NCI-H187 treated with DMSO at 0.1 percent for 48 hours (cell line): Measurements from ENCODE around the gene MEIS2.

Experiments
- DNase-seq: peaks from one replicate; lab custom pipeline; 2025; lab: John Stamatoyannopoulos, UW

MEIS2 gene

DNA sequence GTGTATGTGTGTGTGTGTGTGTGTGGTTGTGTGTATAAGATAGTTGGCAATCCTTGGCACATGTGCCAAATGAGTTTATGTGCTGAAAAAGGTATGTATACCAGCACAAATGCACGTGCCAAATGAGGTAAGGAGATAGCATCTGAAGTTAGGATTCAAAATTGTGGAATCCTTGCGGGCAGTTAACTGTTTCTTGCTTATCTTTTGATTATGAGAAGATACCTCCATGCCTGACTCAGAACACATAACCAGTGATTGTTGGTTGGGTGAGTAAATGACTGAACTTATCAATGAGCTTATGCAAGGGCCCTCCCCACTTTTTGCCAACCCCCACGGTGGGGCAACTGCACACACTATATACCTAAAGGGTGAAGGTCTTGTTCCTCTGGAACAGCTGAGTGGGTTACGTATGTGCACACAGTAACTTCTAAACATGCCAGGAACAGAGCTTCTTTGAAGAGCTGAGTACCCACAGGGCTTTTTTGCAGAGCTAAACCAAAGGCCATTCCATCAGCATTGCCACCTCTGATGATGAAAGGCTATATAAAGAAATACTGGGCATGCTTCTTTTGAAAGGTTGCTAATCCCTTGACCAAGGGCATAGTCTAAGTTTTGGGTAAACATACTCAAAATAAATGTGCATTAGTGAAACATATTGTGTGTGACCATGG lies 60.1 kb downstream of the MEIS2 start:
- DNase-seq, result no peak

DNA sequence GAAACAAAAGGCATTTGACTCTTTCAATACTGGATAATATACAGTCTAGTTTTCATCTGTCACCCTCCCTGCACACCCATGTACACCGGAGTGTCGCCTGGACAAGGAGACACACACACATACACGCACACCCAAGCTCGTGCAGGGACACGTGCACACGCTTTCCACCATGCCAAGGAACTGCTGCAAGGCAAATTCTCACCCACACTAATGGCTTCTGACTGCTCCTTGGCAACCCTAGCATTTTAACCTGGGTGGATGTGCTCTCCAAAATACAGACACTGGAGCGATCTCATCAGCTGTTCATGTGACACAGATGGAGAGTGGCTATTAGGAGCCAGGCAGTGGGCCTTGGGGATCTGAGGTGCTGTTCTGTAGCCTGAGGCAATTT lies 61.6 kb downstream of the MEIS2 start:
- DNase-seq, result no peak

DNA sequence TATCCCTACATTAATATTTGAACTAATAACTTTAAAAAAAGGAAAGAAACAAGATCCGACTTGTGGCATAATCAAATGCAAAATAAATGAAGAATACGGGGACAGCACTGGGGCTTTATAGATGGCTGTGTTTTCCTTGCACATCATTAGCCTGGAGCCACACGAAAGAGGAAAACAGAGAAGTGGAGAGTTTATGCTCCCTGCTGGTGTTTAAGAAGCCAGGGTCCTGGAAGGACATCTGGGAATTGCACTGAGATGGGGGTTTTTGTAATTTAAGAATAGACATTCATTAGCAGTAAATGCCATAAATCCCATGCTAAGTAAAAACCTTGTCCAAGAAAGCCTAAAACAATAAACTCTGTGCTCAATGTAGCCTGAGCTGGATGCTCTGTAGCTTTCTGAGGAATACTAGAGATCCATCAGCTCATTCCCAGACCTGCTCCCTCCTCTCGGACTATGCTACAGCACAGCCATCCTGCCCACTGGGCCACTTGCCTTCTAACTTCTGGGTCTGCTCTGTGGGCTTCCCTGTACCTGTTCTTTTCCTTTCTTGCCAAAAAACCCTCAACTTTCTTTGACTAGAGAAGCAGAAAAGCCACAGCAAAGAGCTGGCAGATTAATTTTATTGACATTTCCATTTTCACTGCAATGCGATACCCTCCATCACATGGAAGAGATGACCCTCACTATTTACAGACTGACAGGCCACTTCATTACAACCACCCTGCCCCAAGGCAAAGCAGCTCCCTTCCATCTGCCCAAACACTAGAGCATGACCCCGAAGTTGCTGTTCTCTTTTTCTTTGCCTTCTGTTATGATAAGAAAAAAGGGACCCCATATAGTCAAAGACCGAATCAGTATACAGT lies 62.3 kb downstream of the MEIS2 start:
- DNase-seq, result no peak

GRCh38 chr15:37037071-37037655 lies 63.2 kb downstream of the MEIS2 start:
- DNase-seq, result no peak

GRCh38 chr15:37034835-37035748 lies 65.3 kb downstream of the MEIS2 start:
- DNase-seq, result no peak

GRCh38 chr15:37034392-37034791 lies 66.0 kb downstream of the MEIS2 start:
- no peak for DNase-seq

DNA sequence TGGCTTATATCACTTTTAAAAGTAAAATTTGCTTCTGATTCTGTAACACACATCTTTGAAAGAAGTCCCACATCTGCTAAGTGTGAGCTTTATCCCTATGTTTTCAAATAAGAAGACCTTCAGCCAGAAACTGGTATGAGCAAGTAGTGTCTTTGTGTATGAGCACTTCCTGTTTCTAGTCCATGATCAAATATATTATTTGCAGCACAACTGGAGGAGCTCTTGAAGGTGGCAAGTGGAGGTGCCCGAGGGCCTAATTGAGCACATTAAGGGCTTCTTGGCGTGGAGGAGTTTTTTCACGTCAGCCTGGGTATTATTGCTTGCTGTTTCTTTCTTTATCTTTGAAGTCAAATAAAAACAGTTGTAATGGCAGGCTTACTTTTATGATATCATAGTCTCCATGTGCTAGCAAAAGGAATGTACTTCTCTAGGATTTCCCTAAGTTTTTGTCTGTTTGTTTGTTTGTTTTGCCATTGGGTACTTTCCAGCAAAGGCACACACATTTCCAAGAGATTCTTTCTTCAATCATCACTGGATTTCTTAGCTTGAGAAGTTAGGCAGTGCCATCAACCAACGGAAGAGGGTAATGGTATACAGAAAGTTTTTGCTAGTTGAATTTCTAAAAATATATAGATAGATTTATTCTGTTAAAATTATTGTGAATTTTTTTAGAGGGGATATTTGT lies 68.1 kb downstream of the MEIS2 start:
- DNase-seq, result no peak

GRCh38 chr15:37031198-37031597 lies 69.2 kb downstream of the MEIS2 start:
- no peak for DNase-seq

DNA sequence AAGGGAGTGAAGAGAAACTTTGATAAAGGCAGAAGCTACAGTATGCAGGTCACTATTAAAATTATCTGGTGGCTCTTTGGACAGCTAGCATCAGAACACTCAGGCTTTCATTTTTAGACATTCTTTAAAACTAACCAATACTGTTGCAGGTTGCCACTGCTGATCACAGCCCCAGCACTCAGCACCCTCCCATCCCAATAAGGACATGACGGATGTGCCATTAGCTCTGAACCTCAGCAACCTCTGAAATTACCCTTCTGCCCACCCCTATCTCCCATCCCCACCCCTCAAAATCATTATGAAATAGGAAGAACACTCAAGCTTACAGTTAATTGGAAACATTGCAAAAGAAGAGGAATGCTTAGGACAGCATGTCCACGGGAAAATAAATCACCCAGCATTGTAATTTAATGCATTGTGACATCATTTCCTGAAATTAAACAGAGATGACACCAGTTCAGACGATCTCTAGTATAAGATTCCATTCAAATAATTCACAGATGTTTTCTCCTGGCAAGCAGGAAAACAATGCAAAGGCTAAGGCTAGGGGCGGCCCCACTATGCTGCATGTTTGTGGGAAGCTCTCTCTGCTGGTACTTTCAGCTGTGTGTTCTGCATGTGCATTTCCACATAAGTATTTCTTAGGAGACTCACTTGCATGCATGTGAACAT lies 71.6 kb downstream of the MEIS2 start:
- no peak for DNase-seq

DNA sequence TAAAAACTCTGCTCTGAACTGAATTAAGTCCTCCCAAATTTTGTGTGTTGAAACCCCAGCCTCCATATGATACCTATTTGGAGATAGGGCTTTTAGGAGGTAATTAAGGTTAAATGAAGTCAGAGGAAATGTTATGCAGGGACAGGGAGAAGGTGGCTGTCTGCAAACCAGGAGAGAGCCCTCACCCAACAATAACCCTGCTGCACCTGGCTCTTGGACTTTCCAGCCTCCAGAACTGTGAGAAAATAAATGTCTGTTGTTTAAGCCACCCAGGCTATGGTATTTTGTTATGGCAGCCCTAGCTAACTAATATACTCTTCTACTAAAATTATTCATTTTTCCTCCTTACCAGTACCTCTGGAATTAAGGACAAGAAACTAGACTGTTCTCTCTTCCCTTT lies 79.5 kb downstream of the MEIS2 start:
- DNase-seq, result no peak

DNA sequence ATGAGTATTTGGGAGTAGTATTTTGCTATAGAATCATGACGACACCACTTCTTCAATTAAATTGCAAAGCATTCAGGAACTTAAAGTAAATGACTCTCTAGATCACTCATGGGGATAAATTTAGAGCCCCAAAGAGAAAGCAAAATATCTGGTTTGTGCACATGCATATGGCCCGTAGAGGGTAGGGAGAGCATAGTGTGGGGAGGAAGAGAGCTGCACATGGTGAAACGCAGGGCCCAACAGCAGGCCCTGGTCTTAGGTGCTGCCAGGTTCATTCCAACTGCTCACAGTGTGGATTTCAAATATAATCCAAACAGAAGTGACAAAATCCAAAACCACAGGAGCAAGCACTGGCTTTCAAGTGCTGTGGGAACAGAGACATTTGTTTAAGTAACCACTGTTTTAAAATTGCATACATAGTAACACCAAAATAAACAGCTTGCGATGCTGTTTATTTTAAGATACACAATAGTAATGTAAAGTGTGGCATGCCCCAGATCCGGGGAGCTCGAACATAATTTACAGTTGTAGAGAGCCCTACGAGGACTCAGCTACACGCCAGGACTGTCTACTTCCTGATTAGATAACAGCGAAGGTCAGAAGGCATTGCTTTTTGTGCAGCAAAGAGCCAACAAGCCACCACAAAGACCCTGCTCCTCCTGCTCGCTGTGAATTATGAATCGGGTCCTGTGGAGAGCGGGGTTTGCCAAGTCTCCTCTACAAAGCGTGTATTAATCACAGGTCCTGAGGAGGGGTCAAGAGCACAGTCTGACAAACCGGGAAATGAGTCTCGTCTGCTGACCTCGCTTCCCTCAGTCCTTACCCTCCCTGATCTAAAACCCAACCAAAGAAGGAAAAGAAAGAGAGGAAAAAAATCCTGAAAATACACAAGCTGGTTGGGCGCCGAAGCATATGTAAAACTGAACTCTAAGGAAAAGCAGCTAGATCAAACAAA lies 80.6 kb downstream of the MEIS2 start:
- no peak for DNase-seq

DNA sequence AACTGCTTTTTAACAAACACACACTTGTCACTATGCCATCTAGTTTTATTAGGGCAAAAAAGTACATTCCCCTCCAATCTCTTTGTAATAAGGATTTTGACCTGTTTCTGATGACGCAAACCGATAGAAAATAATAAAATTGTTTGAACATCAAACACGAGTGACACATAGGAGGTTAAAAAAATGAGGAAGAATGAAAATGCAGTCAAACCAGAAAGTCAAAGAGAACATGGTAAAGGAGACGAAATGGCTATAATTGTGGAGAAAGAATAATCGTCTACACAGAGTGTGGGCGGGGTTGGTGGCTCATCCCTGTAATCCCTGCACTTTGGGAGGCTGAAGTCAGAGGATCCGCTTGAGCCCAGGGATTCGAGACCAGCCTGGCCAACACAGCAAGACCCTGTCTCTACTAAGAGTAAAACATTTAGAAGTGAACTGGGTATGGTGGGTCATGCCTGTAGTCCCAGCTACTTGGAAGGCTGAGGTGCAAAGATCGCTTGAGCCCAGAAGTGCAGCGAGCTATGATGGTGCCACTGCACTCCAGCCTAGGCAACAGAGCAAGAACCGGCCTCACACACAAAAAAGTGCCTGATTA lies 83.2 kb downstream of the MEIS2 start:
- DNase-seq, result no peak

DNA sequence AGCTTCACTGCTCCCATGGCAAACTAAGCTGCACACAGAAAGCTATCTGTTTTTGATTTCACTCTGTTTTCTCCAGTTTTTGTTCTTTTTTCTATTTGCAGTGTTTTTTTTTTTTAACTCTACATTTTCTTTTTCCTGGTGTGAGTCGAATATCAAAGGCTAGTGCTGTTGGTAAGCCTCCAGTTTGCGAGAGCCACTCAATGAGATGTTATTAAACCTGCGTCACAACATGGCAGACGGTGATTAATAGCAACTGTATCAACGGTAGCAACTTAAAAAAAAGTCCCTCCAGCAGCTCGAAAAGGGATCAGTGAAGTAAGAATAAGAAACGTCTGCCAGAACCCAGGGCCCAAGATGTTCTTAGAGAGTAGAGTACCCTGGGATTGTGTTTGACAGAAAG lies 84.1 kb downstream of the MEIS2 start:
- no peak for DNase-seq

DNA sequence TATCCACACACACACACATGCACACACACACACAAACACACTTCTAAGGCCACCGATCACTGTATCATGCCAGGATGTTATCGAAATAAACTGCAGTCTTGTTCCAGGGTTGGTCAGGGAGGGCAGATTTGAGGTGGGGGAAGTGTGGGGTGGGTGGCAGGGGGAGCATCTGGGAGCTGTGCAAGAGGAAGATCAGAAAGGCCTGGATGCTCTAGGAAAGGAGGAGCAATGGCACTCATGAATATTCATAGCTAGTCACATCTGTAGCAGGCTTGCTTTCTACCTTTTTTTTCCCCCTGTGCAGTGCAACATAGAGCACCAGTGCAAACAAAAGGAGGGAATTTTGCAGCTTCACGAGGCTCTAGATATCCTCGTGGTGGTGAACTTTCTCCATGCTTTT lies 84.9 kb downstream of the MEIS2 start:
- DNase-seq, result no peak

DNA sequence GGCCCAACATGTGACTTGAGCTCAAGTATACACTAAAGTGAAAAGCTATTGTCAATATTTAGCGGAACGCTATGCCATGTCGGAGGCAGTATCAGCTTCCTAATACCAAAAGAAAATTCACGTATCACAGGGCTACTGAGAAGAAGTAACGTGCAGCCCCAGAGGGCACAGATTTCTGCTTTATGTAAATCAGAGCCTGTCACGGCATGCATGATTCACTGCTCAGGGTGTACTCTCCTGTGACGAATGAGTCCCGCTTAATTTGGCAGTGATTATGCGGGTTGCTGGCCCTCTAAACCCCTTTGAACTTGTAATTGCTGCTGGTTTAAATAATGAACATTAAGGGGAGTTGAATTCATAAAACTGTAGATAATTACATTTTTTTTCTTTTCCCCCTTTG lies 85.3 kb downstream of the MEIS2 start:
- DNase-seq, result no peak

DNA sequence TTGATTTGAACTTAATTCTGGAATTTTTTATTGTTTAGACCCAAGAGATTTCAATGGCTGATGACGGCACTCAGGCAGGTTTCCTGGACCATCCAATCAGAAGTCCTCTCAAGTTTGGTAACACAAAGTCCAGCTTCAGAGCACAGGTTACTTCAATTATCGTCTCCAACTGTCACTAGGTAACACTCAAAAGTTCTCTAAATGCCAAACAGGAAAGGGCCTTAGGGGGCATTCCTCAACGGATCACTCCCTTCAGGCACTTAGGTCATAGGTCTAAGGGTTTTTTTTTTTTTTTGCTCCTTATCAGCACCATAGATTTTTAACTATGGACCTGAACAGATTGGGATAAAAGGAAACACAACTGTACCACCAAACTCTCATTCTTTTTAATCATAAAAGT lies 85.8 kb downstream of the MEIS2 start:
- DNase-seq, result no peak

GRCh38 chr15:37014137-37014536 lies 86.2 kb downstream of the MEIS2 start:
- DNase-seq, result no peak

- DNase-seq, result no peak
These were observed 89.8 kb downstream of the MEIS2 start for GRCh38 chr15:37010595-37010994.

- DNase-seq, result no peak
These were observed 91.1 kb downstream of the MEIS2 start for GRCh38 chr15:37009288-37009687.
